ENCODE results near the gene GNG12. TPM values are rescaled to one million over a fixed set of nuclear protein-coding genes. Genes with fewer than 3 reads are reported as not detected.

Gene GNG12
- total RNA-seq, 1 experiment from 2014 or later = 4.7 TPM

Other genes with a start within 250 kb of the GNG12 start
- gene GADD45A, start 148.3 kb downstream of the GNG12 start, total RNA-seq (2014; rRNA removed; shearing (Covaris generic)) = 4.6 and 5.5 TPM in 2 replicates
- not detected in 2 replicates for gene DIRAS3, start 217.2 kb upstream of the GNG12 start, total RNA-seq (2014; rRNA removed; shearing (Covaris generic))

Measured in G401 (cell line).